SU-DHL-6 (cell line): ENCODE results near the gene CFAP45.

ENCODE experiments used
- EZH2phosphoT487 ChIP-seq: fragments of 200-600 bp; sonication (generic), shearing (Covaris generic); conservative IDR thresholded peaks from 2 replicates; pipeline ENCODE4 v1.6.1; 2018; ENCODE audit warnings: mild to moderate bottlenecking, antibody characterized with exemption, low read length, moderate library complexity, mixed read lengths
- TF ChIP-seq, protein P1 (sequence below): fragments of 200-600 bp; sonication (generic); IDR thresholded peaks from one replicate; pipeline ENCODE4 v1.5.1; 2017; ENCODE audit warnings: antibody characterized with exemption, mild to moderate bottlenecking, low read length, moderate library complexity; ENCODE audit not compliant: insufficient read depth, poor library complexity, severe bottlenecking

DNA sequence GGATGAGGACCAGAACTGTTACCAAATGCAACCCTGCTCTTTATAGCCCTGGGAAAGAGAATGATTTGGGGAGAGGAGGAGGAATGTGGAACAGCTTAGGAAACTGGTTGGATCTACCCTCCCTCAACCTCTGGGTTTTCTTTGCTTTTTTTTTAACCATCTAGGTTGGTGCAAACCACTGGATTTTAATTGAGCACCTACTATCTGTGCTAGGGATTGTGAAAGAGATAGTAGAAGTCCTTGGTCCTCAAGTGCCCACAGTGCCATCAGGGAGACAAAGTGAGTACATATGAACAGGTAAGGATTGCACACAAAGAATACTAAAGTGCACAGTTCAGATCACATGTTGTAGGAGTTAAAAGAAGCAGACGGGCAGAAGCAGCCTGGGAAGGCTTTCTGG is 20.7 kb upstream of the CFAP45 start:
- TF ChIP-seq, protein P1, sequence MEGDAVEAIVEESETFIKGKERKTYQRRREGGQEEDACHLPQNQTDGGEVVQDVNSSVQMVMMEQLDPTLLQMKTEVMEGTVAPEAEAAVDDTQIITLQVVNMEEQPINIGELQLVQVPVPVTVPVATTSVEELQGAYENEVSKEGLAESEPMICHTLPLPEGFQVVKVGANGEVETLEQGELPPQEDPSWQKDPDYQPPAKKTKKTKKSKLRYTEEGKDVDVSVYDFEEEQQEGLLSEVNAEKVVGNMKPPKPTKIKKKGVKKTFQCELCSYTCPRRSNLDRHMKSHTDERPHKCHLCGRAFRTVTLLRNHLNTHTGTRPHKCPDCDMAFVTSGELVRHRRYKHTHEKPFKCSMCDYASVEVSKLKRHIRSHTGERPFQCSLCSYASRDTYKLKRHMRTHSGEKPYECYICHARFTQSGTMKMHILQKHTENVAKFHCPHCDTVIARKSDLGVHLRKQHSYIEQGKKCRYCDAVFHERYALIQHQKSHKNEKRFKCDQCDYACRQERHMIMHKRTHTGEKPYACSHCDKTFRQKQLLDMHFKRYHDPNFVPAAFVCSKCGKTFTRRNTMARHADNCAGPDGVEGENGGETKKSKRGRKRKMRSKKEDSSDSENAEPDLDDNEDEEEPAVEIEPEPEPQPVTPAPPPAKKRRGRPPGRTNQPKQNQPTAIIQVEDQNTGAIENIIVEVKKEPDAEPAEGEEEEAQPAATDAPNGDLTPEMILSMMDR, result no peak
- TF ChIP-seq EZH2phosphoT487, result no peak
